H9 (cell line): ENCODE results near the gene ATPAF1. TPM values are rescaled to one million over a fixed set of nuclear protein-coding genes. Genes with fewer than 3 reads are reported as not detected.

ENCODE experiments used
- DNase-seq: peaks from one replicate; pipeline ENCODE4 v3.0.0-alpha.2; 2017
- H2AFZ ChIP-seq: one replicate; pipeline ENCODE4 v1.6.1; 2013; ENCODE audit warnings: mild to moderate bottlenecking, low read length, control low read depth, moderate library complexity
- H2AK5ac ChIP-seq: 2 replicates; pipeline ENCODE4 v1.6.1; 2013; ENCODE audit warnings: low read length, control low read depth, mixed read lengths; ENCODE audit not compliant: insufficient read length
- H2BK120ac ChIP-seq: one replicate; pipeline ENCODE4 v1.6.1; 2013; ENCODE audit warnings: low read depth, mild to moderate bottlenecking, low read length, control low read depth, inconsistent platforms; ENCODE audit not compliant: poor library complexity, severe bottlenecking
- H2BK12ac ChIP-seq: 2 replicates; pipeline ENCODE4 v1.6.1; 2013; ENCODE audit warnings: low read length, control low read depth, mixed read lengths, low read depth; ENCODE audit not compliant: insufficient read length
- H2BK15ac ChIP-seq: 2 replicates; pipeline ENCODE4 v1.6.1; 2013; ENCODE audit warnings: low read depth, low read length, control low read depth
- H2BK20ac ChIP-seq: one replicate; pipeline ENCODE4 v1.6.1; 2013; ENCODE audit warnings: low read depth, mild to moderate bottlenecking, low read length, control low read depth, inconsistent platforms; ENCODE audit not compliant: poor library complexity, severe bottlenecking
- H2BK5ac ChIP-seq: 2 replicates; pipeline ENCODE4 v1.6.1; 2013; ENCODE audit warnings: low read length, control low read depth, mixed read lengths; ENCODE audit not compliant: insufficient read length
- H3K14ac ChIP-seq: 2 replicates; pipeline ENCODE4 v1.6.1; 2013; ENCODE audit warnings: low read length, control low read depth; ENCODE audit not compliant: insufficient read depth
- H3K18ac ChIP-seq: 2 replicates; pipeline ENCODE4 v1.6.1; 2013; ENCODE audit warnings: low read depth, mild to moderate bottlenecking, mixed read lengths, low read length, control low read depth; ENCODE audit not compliant: insufficient read length
- H3K23ac ChIP-seq: 2 replicates; pipeline ENCODE4 v1.6.1; 2013; ENCODE audit warnings: low read length, control low read depth, mixed read lengths, low read depth; ENCODE audit not compliant: insufficient read length
- H3K23me2 ChIP-seq: 2 replicates; pipeline ENCODE4 v1.6.1; 2013; ENCODE audit warnings: low read depth, mild to moderate bottlenecking, mixed read lengths, low read length, control low read depth; ENCODE audit not compliant: insufficient read length, poor library complexity, severe bottlenecking
- H3K27ac ChIP-seq: 2 replicates; pipeline ENCODE4 v1.5.1; 2013; ENCODE audit warnings: low read length, control low read depth, mixed read lengths, low read depth; ENCODE audit not compliant: insufficient read length
- H3K27me3 ChIP-seq: 2 replicates; pipeline ENCODE4 v1.6.1; 2013; ENCODE audit warnings: low read length, control low read depth, inconsistent platforms; ENCODE audit not compliant: insufficient read depth
- H3K4ac ChIP-seq: 2 replicates; pipeline ENCODE4 v1.6.1; 2013; ENCODE audit warnings: low read depth, mild to moderate bottlenecking, control low read depth, inconsistent platforms, low read length, moderate library complexity
- H3K4me1 ChIP-seq: 2 replicates; pipeline ENCODE4 v1.6.1; 2013; ENCODE audit warnings: low read length, control low read depth, inconsistent platforms; ENCODE audit not compliant: insufficient read depth
- H3K4me2 ChIP-seq: 2 replicates; pipeline ENCODE4 v1.6.1; 2013; ENCODE audit warnings: low read length, control low read depth, mixed read lengths; ENCODE audit not compliant: insufficient read length, insufficient read depth
- H3K56ac ChIP-seq: 2 replicates; pipeline ENCODE4 v1.6.1; 2013; ENCODE audit warnings: low read depth, mild to moderate bottlenecking, mixed read lengths, low read length, control low read depth; ENCODE audit not compliant: insufficient read length
- H3K79me1 ChIP-seq: 2 replicates; pipeline ENCODE4 v1.6.1; 2013; ENCODE audit warnings: low read depth, mild to moderate bottlenecking, moderate library complexity, low read length, control low read depth, inconsistent platforms; ENCODE audit not compliant: insufficient read depth, poor library complexity, severe bottlenecking
- H3K79me2 ChIP-seq: 2 replicates; pipeline ENCODE4 v1.6.1; 2013; ENCODE audit warnings: low read length, control low read depth, inconsistent platforms; ENCODE audit not compliant: insufficient read depth
- H3K9ac ChIP-seq: 2 replicates; pipeline ENCODE4 v1.6.1; 2013; ENCODE audit warnings: low read length, control low read depth, mixed read lengths; ENCODE audit not compliant: insufficient read length; ENCODE audit errors: extremely low read depth
- H3K9me3 ChIP-seq: one replicate; pipeline ENCODE4 v1.6.1; 2013; ENCODE audit warnings: low read depth, low read length, inconsistent platforms; ENCODE audit not compliant: control insufficient read depth
- H3T11ph ChIP-seq: one replicate; pipeline ENCODE4 v1.6.1; 2013; ENCODE audit warnings: mild to moderate bottlenecking, low read length, control low read depth, inconsistent platforms
- H4K20me1 ChIP-seq: one replicate; pipeline ENCODE4 v1.6.1; 2013; ENCODE audit not compliant: control insufficient read depth, insufficient read length, insufficient read depth
- H4K5ac ChIP-seq: 2 replicates; pipeline ENCODE4 v1.6.1; 2013; ENCODE audit warnings: low read depth, mild to moderate bottlenecking, mixed read lengths, low read length, control low read depth; ENCODE audit not compliant: insufficient read length
- H4K8ac ChIP-seq: replicated peaks from 2 replicates; pipeline ENCODE4 v1.6.1; 2013; ENCODE audit warnings: low read length, control low read depth, mixed read lengths, low read depth; ENCODE audit not compliant: insufficient read length
- H4K91ac ChIP-seq: 2 replicates; pipeline ENCODE4 v1.6.1; 2013; ENCODE audit warnings: low read depth, mild to moderate bottlenecking, moderate library complexity, mixed read lengths, low read length, control low read depth; ENCODE audit not compliant: insufficient read length
- H3K27ac Mint-ChIP-seq, 3 experiments: 2 replicates in 2 of 3; 3 replicates in 1 of 3; pipeline ENCODE4 v1.8.0; 2020 to 2021; ENCODE audit warnings: mixed read lengths in 3 of 3, mild to moderate bottlenecking in 1 of 3, moderate library complexity in 1 of 3
- H3K27me3 Mint-ChIP-seq: 2 replicates; pipeline ENCODE4 v1.8.0; 2021; ENCODE audit warnings: low read depth, mild to moderate bottlenecking, moderate library complexity, mixed read lengths
- H3K36me3 Mint-ChIP-seq, 3 experiments: 2 replicates in 2 of 3; 3 replicates in 1 of 3; pipeline ENCODE4 v1.8.0; 2020 to 2021; ENCODE audit warnings: low read depth in 3 of 3, mixed read lengths in 3 of 3; ENCODE audit not compliant: insufficient read depth in 1 of 3
- H3K4me1 Mint-ChIP-seq, 2 experiments: 2 replicates each; pipeline ENCODE4 v1.8.0; 2020; ENCODE audit warnings: mixed read lengths in 2 of 2
- H3K4me3 Mint-ChIP-seq, 2 experiments: 2 replicates in 1 of 2; 3 replicates in 1 of 2; pipeline ENCODE4 v1.8.0; 2020 to 2021; ENCODE audit warnings: mild to moderate bottlenecking in 2 of 2, mixed read lengths in 2 of 2, moderate library complexity in 1 of 2
- H3K9me3 Mint-ChIP-seq, 2 experiments: 2 replicates in 1 of 2; 3 replicates in 1 of 2; pipeline ENCODE4 v1.8.0; 2020; ENCODE audit warnings: mild to moderate bottlenecking in 2 of 2, mixed read lengths in 2 of 2, moderate library complexity in 1 of 2
- WGBS: extraction: QIAGEN DNeasy Blood & Tissue Kit; methylation state at CpG from one replicate; pipeline ENCODE4 v1.1.7; 2013; ENCODE audit warnings: missing lambda C conversion rate, low lambda C conversion rate, mixed read lengths; ENCODE audit not compliant: insufficient read length; ENCODE audit errors: extremely low coverage; 5-methylcytosine and 5-hydroxymethylcytosine counted together
- total RNA-seq: library from RNA; stranded (reverse); gene quantifications from 2 replicates; pipeline ENCODE4 v1.2.1, GENCODE V29; 2021
- TF ChIP-seq, protein P1 (sequence below): fragments of 200-600 bp; sonication (generic); conservative IDR thresholded peaks from 3 replicates; pipeline ENCODE4 v1.8.0; 2021; ENCODE audit warnings: antibody characterized with exemption, mild to moderate bottlenecking

The ATPAF1 gene
- total RNA-seq, 1 experiment from 2014 or later = 57.3 TPM

DNA sequence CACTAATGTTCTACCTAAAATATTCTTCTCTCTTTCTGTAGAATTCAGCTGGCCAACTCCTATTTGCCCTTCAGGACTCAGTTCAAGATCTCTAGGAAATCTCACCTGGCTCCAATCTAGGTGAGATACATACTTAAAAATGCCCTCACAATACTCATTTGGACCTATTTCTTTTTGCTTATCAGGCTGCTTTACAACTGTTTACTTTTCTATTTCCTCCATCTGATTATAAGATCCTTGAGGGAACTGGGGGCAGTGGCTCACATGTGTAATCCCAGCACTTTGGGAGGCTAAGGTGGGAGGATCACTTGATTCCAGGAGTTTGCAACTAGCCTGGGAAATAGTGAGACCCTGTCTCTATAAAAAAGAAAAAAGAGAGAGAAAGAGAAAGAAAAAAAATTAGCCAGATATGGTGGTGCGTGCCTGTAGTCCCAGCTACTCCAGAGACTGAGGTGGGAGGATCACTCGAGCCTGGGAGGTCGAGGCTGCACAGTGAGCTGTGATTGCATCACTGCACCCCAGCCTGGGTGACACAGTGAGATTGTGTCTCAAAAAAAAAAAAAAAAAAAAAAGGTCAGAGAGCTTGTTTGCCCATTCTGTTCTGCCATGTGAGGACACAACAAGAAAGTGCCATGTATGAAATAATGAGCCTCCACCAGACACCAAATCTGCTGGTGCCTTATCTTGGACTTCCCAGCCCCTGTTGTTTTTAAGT lies 35.9 kb upstream of the ATPAF1 start:
- Histone ChIP-seq H3K56ac (no peak overlapping the region), H3K27me3 (no peaks in the 10 kb centered on the region), H3K27ac (no peak overlapping the region), H4K5ac (no peak overlapping the region), H3K4me1 (no peaks in the 10 kb centered on the region), H3K4ac (no peak overlapping the region), H2BK120ac (no peak overlapping the region), H3K14ac (no peak overlapping the region), H4K8ac (no peak overlapping the region), H3K4me2 (no peak overlapping the region), H3K79me2 (peaks cover 2% of the 10 kb centered on the region; the same call in 1 of the 2 replicates), H2BK20ac (no peak overlapping the region), H3K9me3 (no peaks in the 10 kb centered on the region), H3K79me1 (no peaks in the 10 kb centered on the region), H3T11ph (no peak overlapping the region), H3K9ac (no peak overlapping the region), H2AK5ac (no peak overlapping the region), H2BK15ac (no peak overlapping the region), H2AFZ (no peak overlapping the region), H2BK12ac (no peak overlapping the region), H3K23me2 (no peaks in the 10 kb centered on the region), H4K20me1 (no peaks in the 10 kb centered on the region), H3K18ac (no peak overlapping the region), H3K23ac (no peak overlapping the region), H2BK5ac (no peak overlapping the region), H4K91ac (no peak overlapping the region)
- Mint-ChIP-seq H3K4me1 (no peaks in the 10 kb centered on the region), H3K27ac (no peak overlapping the region), H3K4me3 (no peak overlapping the region), H3K9me3 (no peaks in the 10 kb centered on the region), H3K36me3 (peaks cover 11 to 56% (median 38%) of the 10 kb centered on the region in 3 experiments; a peak in 6 of 7 replicates), H3K27me3 (no peaks in the 10 kb centered on the region)
- TF ChIP-seq, protein P1, sequence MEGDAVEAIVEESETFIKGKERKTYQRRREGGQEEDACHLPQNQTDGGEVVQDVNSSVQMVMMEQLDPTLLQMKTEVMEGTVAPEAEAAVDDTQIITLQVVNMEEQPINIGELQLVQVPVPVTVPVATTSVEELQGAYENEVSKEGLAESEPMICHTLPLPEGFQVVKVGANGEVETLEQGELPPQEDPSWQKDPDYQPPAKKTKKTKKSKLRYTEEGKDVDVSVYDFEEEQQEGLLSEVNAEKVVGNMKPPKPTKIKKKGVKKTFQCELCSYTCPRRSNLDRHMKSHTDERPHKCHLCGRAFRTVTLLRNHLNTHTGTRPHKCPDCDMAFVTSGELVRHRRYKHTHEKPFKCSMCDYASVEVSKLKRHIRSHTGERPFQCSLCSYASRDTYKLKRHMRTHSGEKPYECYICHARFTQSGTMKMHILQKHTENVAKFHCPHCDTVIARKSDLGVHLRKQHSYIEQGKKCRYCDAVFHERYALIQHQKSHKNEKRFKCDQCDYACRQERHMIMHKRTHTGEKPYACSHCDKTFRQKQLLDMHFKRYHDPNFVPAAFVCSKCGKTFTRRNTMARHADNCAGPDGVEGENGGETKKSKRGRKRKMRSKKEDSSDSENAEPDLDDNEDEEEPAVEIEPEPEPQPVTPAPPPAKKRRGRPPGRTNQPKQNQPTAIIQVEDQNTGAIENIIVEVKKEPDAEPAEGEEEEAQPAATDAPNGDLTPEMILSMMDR = no peak
- no CpG with 5 or more reads among the region's 3 CpGs for WGBS
- DNase-seq = no peak
